Spleen (tissue), 7 donors: ENCODE measurements around the gene ABCD3.
"Not testable (repeated sequence)": the region's sequence is repeated elsewhere in the genome, so short reads cannot be mapped to it uniquely, and the experiment has no call there.

ENCODE experiments used
- POLR2A ChIP-seq, 3 donors: fragments of 450-650 bp; IDR thresholded peaks; one replicate each; pipeline ENCODE4 v1.5.1; 2017; ENCODE audit warnings: antibody characterized with exemption in 3 of 3, mild to moderate bottlenecking in 1 of 3
- POLR2AphosphoS5 ChIP-seq, 3 donors: sonication (generic); formaldehyde crosslinking; IDR thresholded peaks; one replicate each; pipeline ENCODE4 v1.5.1; 2017; ENCODE audit warnings: antibody characterized with exemption in 3 of 3
- TF ChIP-seq, protein P1 (sequence below), 11 experiments: fragments of 200-600 bp in 7 of 11; fragments of 450-650 bp in 4 of 11; sonication (generic) in 4 of 11; IDR thresholded peaks in 8 of 11; conservative IDR thresholded peaks in 3 of 11; 1 replicate in 7 of 11; 2 replicates in 4 of 11; pipeline versions ENCODE4 v1.4.0 to v1.8.0; 2016 to 2021; ENCODE audit warnings: antibody characterized with exemption in 11 of 11, inconsistent platforms in 4 of 11, mild to moderate bottlenecking in 1 of 11
- donor health status: DM: no; HTN: no; CAD: no; lungs with moderate emphysema.
- donor health status: DM: no; HTN: no; CAD: no.
- donor health status: DM: no; HTN: no; CAD: no.

DNA sequence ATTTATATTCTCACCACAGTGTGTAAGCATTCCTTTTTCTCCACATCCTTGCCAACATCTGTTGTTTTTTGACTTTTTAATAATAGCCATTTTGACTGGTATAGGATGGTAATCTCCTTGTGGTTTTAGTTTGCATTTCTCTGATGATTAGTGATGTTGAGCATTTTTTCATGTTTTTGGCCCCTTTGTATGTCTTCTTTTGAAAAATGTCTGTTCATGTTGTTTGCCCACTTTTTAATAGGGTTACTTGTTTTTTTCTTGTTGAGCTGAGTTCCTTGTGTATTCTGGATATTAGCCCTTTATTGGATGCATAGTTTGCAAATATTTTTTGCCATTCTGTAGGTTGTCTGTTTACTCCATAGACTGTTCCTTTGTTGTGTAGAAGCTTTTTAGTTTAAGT is 24.9 kb downstream of the ABCD3 start:
- TF ChIP-seq, protein P1, sequence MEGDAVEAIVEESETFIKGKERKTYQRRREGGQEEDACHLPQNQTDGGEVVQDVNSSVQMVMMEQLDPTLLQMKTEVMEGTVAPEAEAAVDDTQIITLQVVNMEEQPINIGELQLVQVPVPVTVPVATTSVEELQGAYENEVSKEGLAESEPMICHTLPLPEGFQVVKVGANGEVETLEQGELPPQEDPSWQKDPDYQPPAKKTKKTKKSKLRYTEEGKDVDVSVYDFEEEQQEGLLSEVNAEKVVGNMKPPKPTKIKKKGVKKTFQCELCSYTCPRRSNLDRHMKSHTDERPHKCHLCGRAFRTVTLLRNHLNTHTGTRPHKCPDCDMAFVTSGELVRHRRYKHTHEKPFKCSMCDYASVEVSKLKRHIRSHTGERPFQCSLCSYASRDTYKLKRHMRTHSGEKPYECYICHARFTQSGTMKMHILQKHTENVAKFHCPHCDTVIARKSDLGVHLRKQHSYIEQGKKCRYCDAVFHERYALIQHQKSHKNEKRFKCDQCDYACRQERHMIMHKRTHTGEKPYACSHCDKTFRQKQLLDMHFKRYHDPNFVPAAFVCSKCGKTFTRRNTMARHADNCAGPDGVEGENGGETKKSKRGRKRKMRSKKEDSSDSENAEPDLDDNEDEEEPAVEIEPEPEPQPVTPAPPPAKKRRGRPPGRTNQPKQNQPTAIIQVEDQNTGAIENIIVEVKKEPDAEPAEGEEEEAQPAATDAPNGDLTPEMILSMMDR (IDR thresholded peaks at IDR 0.05 in 8 of 11, conservative IDR thresholded peaks at IDR 0.05 in 3 of 11), result not testable (repeated sequence)
- not testable (repeated sequence) for TF ChIP-seq POLR2A, POLR2AphosphoS5 (IDR thresholded peaks at IDR 0.05)
